GM11168 (cell line): ENCODE measurements around the gene POLR2H.

ENCODE experiments used
- in situ Hi-C: fragments of 300-500 bp; cut with MboI; formaldehyde crosslinking; loops from one replicate; pipeline ENCODE4 v1.12.0; 2022; ENCODE audit warnings: low sequenced_read_pairs; ENCODE audit not compliant: unreplicated experiment

POLR2H gene

DNA sequence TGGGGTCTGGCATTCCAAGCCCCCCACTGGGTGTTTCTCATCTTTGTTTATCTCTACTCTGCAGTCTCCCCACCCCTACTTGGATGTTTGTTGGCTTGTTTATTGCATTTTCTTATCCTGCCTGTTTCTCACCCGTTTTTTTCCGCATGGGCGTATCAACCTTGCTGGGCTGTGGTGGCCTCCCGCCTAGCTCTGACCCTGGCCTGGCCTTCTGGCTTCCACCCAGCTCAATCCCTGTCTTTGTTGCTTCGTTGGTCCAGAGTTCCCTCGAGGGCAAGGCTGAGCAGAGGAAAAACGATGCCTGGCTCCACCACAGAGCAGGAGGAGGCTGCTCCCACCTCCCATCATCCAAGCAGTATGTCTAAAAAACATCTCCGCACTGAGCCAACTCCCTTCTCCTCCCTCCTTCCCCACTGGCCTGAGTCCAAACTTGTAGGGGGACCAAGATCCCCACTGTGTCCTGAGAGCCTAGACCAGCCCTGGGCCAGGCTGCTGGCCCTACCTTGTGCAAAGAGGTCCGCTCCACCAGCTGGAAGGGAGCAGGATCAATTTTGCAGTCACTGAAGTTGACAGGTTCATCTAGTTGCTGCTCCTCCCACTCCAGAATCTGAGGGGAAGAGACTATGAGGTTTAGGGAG is 9.9 kb upstream of the POLR2H start:
- in situ Hi-C loops, result no loop called here

DNA sequence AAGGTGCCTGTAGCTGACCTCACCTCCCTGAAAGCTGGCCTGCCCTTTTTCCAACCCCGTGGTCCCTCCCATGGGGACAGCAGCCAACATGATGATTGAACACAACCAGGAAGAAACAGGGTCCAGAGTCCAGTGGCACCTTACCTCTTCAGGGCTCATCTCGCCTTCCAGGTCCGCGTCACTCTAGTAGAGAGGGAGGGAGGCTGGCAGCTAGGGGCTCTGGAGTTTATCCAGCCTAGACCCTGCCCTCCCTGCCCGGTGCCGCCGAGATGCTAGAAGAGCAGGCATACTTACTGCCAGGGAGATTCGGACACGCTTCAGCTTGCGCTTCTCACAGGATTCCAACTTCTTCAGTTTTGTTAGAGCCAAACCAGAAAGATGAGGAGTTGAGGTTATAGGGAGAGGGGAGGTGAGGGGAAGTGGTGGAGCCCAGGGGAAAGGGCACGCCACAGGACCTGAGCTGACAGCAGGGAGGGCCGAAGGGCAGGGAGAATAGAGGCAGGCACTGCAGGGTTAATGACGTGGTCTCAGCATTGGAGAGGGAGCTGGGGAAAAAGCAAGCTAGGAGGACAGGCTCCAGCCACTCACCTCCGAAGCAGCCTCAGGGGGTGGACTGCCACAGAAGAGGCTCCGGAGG is 9.2 kb upstream of the POLR2H start:
- in situ Hi-C loops, result no loop called here

DNA sequence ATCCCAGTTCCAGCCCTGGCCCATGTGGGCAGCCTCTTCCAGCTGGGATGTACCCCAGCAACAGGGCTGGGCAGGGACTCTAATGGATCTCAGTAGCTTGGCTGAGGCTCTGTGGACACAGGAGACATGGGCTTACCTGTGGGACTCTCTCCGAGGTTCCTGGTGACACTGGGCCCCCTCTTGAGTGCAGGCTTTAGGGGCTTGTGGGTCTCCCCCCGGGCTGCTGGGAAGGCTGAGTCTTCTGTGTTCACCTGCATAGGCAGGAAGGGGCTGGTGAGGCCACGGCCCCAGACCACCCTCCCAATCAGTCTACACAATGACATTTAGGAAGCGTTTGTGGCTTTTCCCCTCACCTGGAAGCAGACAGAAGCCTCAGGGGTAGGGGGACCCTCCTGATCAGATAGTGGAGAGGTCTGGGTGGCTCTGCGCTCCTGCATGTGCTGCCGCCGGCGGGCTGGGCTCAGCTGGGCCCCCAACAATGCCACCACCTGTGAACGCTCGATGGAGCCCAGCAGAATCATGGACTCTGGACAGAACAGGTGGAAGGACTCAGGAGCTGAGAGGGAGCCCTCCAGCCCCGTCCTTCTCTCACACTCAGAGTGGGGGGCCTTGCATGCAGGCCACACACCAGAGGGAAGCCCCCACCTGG is 8.5 kb upstream of the POLR2H start:
- in situ Hi-C loops, result no loop called here

- in situ Hi-C loops, result no loop called here
Measured at GRCh38 chr3:184353546-184353941, 8.0 kb upstream of the POLR2H start.

DNA sequence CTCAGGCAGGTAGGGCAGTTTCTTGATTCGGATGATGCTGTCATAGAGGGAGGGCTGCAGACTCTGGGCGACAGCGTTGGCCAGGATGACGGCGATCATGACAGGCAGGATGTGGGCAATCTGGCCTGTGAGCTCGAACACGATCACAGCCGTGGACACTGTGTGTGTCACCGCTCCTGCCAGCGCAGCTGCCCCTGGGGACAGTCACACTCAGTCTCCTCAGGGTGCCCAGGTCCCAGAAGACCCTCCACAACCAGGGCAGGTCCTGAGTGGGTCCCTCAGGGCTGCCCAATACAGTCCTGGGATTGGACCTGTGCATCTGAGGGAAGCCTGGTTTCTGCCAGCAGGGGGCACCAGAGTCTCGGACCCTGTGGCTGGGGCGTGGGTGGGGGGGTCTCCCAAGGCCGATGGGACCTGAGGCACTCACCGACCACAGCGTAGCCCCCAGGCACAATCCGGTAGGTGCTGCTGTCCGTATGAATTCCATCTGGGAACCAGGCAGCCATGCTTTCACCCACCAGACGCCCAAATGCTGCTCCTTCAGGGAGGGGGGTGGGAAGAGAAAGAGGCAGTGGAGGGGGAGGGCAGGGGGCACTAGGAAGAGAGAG is 7.3 kb upstream of the POLR2H start:
- in situ Hi-C loops, result no loop called here

- in situ Hi-C loops, result no loop called here
Measured at GRCh38 chr3:184354754-184355153, 6.8 kb upstream of the POLR2H start.

DNA sequence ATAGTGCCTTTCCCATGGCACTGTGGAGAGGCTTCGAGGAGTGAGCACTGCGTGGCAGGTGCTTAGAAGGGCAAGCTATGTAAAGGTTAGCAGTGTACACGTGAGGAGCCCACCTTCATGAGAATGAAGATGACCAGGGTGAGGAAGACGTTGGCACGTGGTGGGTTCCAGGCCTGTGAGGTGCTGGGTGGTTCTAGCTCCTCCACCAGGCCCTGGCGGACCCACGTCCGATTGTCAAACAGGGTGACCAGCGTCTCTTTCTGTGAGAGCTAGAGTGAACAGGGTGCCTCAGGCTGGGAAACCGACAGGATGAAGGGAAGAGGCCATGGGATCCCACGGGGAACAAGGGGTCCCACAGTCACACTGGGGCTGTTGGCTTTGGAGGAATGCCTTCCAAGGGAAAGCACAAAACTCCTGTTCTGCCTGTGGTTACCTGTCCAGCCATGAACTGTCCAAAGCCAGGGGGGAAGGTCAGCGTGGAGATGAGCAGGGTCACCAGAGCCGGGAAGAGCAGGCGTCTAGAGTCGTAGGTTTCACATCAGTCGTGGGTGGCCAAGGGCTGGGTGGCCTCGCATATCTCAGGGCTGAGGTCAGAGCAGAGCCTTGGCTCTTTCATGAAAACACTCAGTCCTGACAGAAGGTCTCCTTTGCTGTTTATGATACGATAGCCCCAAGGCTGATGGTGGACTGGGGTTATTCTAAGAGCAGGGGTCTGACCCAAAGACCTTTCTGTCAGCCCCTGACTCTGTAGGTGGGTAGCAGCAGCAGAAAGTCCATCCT is 6.1 kb upstream of the POLR2H start:
- in situ Hi-C loops, result no loop called here

GRCh38 chr3:184357248-184358123 is 4.0 kb upstream of the POLR2H start:
- in situ Hi-C loops, result no loop called here

GRCh38 chr3:184358124-184358767 is 3.3 kb upstream of the POLR2H start:
- in situ Hi-C loops, result no loop called here

- in situ Hi-C loops, result no loop called here
Measured at GRCh38 chr3:184358921-184359350, 2.6 kb upstream of the POLR2H start.

- in situ Hi-C loops, result no loop called here
Measured at GRCh38 chr3:184359610-184360009, 1.9 kb upstream of the POLR2H start.

- in situ Hi-C loops, result no loop called here
Measured at GRCh38 chr3:184360070-184360928, 1.2 kb upstream of the POLR2H start.

GRCh38 chr3:184360929-184361531 is 480 bp upstream of the POLR2H start:
- in situ Hi-C loops, result no loop called here

- in situ Hi-C loops, result no loop called here
Measured at GRCh38 chr3:184361932-184362667, 590 bp downstream of the POLR2H start.

DNA sequence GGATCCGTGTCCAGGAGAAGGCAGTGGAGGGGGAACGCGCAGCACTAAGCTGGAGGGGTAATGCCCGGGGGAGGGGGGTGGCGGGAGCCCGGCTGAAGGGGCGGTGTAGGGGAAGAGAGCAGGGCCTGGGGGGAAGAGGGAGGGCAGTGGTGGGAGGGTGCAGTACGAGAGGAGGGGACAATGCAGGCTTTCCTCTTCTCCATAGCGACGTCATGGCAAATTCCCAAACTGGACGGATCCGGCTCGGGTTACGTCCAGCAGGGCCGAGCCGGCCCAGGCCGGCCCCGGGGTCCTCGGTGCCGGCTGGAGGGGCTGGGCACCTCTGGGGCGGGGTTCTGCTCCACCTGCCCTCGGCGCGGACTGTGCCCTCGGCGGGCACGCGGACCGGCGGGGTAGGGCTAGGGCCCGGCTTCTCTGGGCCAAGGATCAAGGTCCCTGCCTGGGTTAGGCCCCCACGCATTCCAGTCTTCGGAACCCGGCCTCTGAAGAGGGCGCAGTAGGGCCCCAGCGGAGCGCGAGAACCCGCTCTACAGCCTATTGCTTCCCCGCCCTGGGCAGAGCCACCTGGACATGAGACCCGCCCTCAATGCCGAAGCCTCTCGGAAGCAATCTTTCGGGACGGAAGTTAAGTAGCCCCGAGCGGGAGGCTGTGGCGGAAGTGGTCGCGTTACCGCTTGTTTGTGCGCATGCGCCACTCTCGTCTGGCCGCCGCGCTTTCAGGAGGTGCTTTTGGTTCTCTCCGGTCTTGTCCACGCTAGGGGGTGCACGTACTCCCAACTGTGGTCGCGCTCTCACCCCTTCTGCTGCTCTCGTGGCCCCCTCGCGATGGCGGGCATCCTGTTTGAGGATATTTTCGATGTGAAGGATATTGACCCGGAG is 1.4 kb downstream of the POLR2H start:
- in situ Hi-C loops, result no loop called here

GRCh38 chr3:184366619-184367289 is 5.2 kb downstream of the POLR2H start:
- in situ Hi-C loops, result no loop called here
